Embryonic facial prominence (tissue), 1 donor: ENCODE measurements around the gene CCR3.
"Not testable (repeated sequence)": the region's sequence is repeated elsewhere in the genome, so short reads cannot be mapped to it uniquely, and the experiment has no call there.

ENCODE experiments used
- DNase-seq: peaks from one replicate; pipeline ENCODE4 v3.0.0-alpha.2; 2016; ENCODE audit errors: extremely low spot score

CCR3 gene

DNA sequence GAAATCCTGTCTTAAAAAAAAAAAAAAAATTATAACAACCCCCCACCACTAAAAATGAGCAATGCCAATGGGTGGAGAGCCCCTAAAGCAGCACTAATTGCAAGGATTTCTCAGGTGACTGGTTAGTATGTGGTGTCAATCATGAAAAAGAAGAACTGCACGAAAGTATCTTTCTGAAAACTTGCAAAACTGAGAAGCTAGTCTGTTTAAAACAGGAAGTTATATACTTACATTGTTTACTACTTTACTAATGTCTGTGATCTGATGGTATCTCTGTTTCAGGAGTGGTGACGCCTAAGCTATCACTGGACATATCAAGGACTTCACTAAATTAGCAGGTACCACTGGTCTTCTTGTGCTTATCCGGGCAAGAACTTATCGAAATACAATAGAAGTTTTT, at the start of gene CCR3:
Gene CCR3 (plus strand): TSS at position 341 of the 400 bp plus-strand sequence. CDS start 22,699 bp downstream, outside the sequence.
- DNase-seq: no peak

DNA sequence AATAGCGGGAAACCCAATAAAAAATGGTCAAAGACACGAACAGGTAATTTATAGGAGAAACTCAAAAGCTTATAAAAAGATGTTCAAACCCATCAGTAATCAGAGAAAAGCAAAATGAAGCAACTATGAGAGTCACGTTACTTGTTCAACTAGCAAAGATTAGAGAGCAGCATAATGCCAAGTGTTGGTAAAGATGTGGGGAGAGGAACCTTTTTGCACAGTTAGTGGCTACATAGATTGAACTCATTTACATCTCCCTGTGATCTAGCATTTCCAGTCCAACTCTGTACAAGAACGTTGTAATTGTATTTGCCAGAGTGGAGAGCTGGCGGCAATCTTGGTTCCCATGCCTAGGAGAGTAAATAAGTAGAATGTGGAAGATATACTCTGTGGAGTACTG, 49.3 kb upstream of the CCR3 start:
- DNase-seq: no peak

DNA sequence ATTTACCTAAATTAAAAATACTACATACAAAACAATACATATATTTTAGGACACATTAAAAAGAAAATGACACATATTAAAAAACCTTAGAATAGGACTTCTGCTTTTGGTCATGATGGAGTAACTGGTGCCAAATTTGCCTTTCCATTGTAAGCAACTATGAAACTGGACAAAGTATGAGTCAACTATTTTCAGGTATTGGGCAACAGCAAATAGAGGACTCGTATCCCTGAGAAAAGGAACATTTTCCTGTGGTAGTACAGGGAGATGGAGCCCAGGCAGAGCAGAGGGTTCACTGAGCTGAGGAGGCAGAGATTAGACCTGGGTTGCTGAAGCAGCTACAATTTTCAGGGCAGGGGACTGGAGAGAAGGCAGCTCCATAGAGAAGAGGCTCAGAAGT, 48.8 kb upstream of the CCR3 start:
- no peak for DNase-seq

DNA sequence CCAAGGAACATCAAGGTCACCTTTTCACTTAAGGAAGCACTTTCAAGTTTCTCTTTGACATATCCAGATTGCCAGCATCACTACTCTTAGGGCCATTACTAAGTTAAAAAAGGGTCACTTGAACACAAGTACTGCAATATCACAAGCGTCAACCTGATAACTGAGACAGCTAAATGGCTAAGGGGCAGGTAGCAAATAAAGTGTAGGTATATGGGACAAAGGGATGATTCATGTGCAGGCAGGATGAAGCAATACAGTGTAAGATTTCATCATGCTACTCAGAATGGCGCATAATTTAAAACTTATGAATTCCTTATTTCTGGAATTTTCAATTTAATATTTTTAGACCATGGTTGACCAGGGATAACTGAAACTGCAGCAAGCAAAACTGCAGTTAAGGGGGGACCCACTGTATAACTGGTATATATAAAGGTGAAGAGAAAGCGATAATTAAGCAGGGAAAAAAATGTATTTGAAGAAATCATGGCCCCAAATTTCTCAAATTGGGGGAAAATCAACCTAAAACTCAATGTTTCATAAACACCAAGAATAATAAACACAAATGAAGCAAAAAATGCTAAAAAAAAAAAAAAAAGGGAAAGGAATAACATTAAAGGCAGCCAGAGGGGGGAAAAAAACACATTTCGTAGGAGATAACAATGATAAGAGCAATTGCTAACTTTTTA, 47.2 kb upstream of the CCR3 start:
- no peak for DNase-seq

DNA sequence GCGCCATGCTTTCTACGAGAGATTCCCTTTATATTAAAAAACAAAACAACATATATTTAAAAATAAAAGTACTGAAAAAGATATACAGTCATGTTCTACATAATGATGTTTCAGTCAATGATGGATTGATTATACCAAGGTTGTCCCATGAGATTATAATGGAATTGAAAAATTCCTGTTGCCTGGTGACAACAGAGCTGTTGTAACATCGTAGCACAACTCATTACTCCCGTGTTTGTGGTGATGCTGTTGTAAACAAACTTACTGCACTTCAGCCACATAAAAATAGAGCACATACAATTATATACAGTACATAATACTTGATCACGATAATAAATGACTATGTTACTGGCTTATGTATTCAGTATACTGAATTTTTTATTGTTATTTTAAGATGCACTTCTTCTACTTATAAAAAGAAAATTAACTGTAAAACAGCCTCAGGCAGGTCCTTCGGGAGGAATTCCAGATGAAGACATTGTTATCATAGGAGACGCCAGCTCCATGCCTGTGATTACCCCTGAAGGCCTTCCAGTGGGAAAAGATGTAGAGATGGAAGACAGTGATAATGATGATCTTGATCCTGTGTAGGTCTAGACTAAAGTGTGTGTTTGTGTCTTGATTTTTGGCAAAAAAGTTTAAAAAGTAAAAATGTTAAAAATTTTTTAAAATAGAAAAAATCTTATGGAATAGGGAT, 45.9 kb upstream of the CCR3 start:
- DNase-seq: no peak

DNA sequence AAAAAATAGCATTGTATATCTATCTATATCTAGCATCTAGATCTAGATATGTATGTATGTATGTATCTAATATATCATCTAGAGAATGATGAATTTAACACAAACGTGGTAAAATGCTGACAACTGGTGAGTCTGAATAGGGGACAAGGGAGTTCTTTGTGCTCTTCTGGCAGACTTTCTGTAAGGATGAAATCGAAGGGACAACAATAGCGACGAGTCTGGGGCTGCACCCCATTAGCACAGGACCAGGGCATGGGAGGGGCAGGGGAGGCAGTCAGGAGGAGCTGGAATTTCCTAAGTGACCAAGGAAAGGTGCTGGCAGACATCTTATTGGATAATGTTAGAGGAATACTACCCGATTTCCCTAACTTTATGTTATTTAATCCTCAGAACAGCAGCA, 42.0 kb upstream of the CCR3 start:
- no peak for DNase-seq

DNA sequence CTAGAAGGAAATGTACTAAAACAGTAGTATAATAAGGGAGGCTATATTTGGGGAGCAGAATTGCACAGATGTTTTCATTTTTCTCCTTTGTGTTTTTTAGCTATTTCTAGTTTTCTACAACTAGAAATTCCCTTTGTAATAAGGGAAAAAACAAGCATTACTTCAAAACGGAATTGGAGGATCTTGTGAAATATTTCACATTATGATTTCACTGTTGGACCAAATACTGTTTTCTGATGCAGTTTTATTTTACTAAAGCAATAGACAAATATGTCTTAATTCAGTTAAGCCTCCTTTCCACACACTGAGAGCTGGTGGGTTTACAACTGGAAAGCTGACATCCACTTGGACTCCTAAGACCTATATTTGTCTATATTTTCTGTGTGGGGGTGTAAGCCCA, 41.5 kb upstream of the CCR3 start:
- no peak for DNase-seq

DNA sequence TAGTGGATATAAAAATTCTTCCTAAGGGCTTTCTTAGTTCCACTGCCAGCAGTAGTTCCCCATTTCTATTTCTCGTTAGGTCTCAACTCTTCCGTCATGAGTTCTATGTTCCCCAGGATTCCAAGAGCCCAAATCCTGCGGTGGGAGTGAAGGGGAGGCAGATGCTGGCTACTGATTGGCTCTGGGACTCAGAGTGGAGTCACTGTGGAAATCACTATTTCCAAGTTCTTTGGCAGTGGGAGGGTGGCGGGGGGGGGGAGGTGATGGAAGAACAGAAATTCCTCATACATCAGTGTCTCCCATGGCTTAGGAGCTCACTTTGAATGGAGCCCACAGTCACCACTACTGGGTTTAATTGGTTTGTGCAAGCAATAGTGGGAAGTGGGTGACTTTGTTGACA, 39.7 kb upstream of the CCR3 start:
- no peak for DNase-seq

DNA sequence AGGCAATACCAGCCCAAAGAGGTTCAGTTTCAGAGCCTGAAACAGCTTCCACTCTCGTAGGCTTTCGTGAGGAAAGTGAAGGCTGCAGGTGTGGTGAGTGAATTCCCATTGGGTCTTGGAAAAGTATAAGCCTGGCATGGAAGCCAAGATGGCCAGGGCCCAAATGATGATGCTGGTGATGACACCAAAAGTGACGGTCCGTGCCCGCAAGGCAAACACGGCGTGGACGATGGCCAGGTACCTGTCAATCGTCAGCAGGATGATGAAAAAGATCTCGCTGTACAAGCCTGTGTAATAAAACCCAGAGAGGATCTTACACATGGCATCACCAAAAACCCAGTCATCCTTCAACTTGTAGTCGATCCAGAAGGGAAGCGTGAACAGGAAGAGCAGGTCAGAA, 38.6 kb upstream of the CCR3 start:
- no peak for DNase-seq

DNA sequence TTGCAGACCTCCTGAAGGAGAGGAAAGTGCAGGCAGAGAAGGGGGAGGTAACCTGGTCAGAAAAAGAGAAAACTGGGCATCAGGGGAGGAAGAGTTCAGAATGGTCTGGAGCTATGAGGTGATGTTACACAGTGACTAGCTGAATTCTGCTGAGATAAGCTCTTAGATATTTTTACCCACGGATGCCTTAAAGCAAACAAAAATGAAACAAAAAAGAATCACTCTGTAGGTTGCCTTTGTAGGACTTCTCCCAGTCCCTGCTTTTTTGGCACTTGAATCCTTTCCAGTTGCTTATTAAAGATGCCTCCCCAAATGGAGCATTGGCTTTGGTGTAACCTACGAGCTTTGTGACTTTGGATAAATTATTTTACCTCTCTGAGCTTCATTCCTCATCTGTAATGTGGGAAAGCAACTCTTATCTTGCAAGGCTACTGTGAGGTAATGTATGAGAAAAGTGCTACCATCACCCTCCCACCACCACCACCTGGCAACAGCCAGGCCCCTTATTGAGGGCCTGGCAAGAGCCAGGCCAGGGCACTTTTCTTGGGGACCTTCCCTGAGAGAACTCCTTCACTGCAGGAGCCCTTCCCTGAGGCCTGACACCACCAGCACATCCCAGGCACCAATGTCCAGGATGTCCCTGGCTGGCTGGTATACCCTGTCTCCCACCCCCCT, 36.8 kb upstream of the CCR3 start:
- DNase-seq: no peak

DNA sequence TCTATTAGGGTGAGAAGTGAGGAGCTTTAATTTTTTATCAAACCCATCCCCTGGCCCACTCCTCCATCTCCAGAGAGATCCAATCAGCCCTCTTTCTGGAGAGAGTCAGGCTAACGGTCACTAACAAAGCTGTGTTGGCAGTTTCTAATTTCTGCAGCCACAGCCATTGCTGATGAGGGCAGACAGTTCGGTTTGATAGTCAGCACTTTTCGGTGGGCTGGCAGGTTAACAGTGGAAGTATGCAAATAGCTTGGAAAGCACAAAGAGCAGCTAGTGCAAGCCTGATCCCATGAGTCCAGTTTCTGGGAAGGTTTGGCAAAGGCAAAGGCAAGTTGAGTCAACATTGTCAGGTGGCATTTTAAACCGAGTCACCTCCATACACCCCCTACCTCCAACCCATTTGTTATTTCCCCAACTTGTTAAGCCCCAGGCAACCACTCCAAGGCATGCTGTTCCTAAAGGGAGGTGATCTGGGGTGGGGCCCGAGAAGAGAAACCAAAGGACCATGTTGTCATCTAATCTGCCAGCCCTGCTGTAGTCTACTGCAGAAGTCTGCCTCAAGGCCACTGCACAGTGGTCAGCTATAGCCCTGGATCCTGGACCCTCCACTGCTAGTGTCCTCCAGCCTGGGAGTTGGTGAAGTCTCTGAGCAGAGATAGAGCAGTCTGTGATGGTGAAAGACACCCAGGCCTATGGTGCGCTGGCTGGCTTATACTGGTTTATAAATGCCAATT, 35.8 kb upstream of the CCR3 start:
- DNase-seq: no peak

DNA sequence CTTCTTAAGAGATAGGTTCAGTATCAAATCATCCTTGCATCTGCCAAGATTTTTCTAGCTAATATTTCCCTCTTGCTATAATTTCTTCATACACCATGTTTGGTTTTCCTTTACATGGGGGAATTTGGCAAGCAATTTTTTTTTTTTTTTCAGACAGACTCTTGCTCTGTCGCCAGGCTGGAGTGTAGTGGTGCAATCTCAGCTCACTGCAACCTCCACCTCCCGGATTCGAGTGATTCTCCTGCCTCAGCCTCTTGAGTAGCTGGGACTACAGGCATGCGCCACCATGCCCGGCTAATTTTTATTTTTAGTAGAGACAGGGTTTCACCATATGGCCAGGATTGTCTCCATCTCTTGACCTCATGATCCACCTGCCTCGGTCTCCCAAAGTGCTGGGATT, 34.7 kb upstream of the CCR3 start:
- not testable (repeated sequence) for DNase-seq

DNA sequence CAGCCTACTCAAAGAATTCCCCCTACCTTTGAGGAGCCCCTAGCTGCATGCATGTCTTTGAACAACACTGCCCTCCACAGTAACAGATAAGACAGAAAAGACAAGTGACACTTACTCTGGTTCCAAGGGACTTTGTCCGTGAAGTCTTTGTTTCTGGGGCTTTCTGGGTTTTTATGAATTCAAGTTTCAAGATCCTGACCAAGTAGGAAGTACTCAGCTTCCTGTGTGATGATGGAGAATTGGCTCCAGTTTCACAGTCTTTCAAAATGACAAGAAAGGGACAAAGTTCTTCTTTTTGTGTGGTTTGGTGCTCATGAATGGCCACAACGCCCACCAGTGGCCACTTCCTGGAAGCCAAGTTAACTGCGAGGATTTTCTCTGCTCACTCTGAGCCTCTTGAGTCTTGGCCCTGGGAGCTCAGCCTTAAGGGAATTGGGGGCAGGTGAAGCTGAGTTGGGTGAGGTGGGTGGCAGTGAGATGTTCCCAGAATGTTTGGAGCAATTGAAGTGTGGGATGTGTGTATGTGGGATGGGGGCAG, 34.0 kb upstream of the CCR3 start, which contains the start of gene CCR1:
Gene CCR1 (minus strand): TSS at position 147 of the 538 bp plus-strand sequence. CDS start 4,000 bp downstream, outside the sequence.
- DNase-seq: no peak

DNA sequence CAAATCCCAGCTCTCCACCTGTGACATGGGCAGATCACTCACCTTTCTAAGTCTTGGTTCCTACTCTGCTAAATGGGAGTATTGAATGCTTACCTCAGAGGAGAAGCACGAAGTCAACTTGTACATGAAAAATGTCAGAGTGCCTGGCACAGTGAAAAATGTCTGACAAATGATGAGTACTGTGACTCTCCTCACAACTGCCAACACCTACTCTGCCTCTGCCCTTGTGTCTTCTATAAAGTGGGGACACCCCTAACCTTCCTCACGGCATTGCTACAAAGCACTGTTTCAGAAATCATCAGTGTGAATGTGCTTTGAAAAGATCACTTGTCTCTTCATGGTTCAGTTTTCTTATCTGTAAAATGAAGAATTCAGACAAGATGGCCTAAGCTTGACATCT, 33.2 kb upstream of the CCR3 start:
- DNase-seq: no peak

DNA sequence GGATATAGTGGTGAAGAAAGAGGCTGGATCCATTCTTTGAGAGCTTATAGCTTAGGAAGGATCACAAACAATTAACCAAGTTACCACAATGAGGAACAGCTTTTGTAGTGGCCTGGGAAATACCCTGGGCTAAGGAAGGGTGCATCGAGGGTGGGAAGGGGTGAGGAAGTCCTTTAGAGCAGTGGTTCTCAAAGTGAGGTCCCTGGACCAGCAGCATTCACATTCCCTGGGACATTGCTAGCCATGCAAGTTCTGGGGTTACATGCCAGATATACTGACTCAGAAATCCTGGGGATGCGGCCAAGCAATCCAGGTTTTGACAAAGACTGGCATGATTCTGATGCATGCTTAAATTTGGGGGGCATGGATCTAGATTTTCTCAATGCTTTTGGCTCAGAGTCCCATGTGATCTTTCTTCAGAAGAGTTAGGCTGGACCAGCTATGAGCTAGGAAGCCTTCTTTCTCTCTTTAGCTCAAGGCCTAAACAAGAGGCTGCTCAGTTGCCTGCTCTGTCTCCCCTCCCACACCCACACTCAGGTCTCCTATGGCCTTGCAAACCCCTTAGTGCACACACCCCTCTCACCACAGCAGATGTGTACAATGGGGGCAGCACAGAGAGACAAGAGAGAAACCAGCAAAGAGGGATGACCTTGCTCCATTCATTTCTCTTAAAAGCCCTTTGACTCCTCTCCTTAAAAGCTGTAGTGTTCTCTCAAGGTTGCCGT, 32.4 kb upstream of the CCR3 start:
- DNase-seq: no peak

DNA sequence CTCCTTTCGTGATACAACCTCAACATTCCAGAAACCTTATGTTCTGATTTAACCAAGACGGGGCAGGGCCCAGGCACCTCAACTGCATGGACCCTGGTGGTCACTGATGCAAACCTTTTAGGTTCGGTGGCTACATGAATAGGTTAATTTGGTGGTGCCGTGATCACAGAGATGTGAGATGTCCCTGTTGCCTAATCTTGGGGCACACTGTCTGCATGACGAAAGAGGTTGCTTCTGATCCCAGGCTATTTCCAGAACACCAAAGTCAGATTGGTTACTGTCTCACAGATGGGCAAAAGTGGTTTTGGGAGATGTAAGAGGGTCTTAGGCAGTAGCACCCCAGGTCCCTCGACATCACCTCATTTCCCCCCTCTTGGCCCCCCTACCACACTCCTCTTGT, 30.2 kb upstream of the CCR3 start:
- DNase-seq: no peak

DNA sequence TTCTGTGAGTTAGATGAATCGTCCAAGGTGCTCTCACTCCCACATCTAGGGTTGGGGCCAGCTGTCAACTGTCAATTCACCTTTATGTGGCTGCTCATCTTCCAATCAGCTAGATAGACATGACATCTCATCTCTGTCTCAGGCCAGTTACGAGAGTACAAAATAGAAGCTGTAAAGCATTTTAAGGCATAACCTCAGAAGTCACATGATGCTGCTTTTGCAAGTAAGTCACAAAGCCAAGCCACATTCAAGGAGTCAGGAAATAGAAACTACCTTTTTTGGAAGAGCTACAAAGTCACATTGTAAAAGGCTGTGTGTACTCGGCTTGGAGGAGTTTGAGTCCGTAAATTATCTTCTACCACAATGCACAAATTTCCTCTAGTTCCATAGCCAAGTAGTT, 29.1 kb upstream of the CCR3 start:
- DNase-seq: no peak

DNA sequence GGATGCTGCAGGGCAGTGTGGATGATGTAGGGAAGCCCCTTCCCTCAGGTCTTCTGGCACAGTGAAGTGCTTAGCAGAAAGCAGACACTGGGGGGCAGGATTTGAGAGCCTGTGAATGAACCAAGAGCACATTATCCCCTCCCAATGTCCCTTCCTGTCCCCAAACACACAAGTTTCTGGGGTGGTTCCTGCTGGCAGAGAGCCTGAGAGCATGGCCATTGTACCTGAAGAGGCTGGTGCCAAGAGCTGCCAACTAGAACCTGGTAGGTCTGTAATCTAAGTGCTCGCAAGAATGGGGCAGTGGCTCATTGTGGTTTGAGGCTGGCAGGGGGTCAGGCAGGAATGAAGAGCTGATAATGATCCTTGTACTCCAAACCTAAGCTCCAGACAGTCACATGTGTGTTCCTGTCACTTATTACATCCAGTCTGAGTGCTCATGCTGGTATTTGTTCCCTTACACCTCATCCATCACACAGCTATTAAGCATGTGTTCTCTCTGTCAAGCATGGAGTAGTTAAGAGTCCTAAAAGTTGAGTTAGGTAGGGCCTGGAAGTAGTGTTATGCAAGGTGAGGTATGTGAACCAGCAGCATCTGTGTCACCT, 27.4 kb upstream of the CCR3 start:
- DNase-seq: no peak

DNA sequence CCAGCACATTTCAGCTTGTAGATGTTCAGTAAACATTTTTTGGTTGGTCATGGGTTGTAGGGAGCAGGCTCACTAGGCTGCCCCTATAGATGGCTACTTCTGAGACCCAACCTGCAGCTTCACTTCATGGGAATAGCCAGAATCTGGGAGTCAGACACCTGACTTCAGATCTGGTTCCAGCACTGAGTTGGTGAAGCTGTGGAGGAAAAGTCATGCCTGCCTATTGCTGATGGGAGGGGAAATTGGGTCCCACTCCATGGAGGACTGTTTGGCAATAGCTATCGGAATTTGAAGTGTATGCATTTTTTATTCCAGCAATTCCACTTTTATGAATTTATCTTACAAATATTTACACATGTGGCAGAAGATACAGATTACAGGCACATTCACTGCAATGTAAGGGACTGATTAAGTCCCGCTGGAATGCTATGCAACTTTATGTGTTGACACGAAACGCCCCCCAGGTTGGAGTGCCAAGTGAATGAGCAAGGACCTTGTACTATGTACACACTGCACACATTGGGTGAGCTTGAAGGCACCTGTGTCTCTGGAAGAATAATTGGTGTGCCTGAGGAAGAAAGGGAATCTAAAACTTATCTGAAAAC, 26.3 kb upstream of the CCR3 start:
- DNase-seq: no peak

DNA sequence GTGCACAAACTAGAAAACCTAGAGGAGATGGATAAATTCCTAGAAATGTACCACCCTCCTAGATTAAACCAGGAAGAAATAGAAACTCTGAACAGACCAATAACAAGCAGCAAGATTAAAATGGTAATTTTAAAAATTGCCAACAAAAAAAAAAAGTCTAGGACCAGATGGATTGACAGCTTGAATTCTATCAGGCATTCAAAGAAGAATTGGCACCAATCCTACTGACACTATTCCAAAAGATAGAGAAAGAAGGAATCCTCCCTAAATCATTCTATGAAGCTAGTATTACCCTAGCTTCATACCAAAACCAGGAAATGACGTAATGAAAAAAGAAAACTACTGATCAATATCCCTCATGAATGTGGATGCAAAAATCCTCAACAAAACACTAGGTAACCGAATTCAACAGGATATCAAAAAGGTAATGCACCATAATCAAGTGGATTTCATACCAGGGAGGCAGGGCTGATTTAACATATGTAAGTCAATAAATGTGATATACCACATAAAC, 24.0 kb upstream of the CCR3 start:
- no peak for DNase-seq
